ENCODE measurements around the gene TIAM2. TPM values are rescaled to one million over a fixed set of nuclear protein-coding genes. Genes with fewer than 3 reads are reported as not detected.
"Not testable (repeated sequence)": the region's sequence is repeated elsewhere in the genome, so short reads cannot be mapped to it uniquely, and the experiment has no call there.

The TIAM2 gene
- total RNA-seq, 1 donor from 2014 or later, result 5.9 TPM

GRCh38 chr6:155190677-155191076, 195.6 kb downstream of the TIAM2 start:
- DNase-seq (ENCODE audit: low spot score), result no peak

- no peak for DNase-seq (ENCODE audit: low spot score)
Observed at GRCh38 chr6:155193526-155193925, 198.4 kb downstream of the TIAM2 start.

- DNase-seq (ENCODE audit: low spot score), result no peak
Observed at GRCh38 chr6:155194399-155194798, 199.3 kb downstream of the TIAM2 start.

GRCh38 chr6:155195903-155196302, 200.8 kb downstream of the TIAM2 start:
- no peak for DNase-seq (ENCODE audit: low spot score)

GRCh38 chr6:155196911-155197310, 201.8 kb downstream of the TIAM2 start:
- DNase-seq (ENCODE audit: low spot score), result no peak

- no peak for DNase-seq (ENCODE audit: low spot score)
Observed at GRCh38 chr6:155197932-155198331, 202.8 kb downstream of the TIAM2 start.

- no peak for DNase-seq (ENCODE audit: low spot score)
Observed at GRCh38 chr6:155200012-155200411, 204.9 kb downstream of the TIAM2 start.

- DNase-seq (ENCODE audit: low spot score), result no peak
Observed at GRCh38 chr6:155201461-155202226, 206.5 kb downstream of the TIAM2 start.

GRCh38 chr6:155207223-155207622, 212.1 kb downstream of the TIAM2 start:
- DNase-seq (ENCODE audit: low spot score), result no peak

GRCh38 chr6:155212106-155212505, 217.0 kb downstream of the TIAM2 start:
- no peak for DNase-seq (ENCODE audit: low spot score)

GRCh38 chr6:155212616-155213380, 217.7 kb downstream of the TIAM2 start:
- no peak for DNase-seq (ENCODE audit: low spot score)

GRCh38 chr6:155213611-155214372, 218.7 kb downstream of the TIAM2 start:
- no peak for DNase-seq (ENCODE audit: low spot score)

GRCh38 chr6:155215906-155216305, 220.8 kb downstream of the TIAM2 start:
- no peak for DNase-seq (ENCODE audit: low spot score)

- no peak for DNase-seq (ENCODE audit: low spot score)
Observed at GRCh38 chr6:155216312-155217046, 221.4 kb downstream of the TIAM2 start.

- DNase-seq (ENCODE audit: low spot score), result not testable (repeated sequence)
Observed at GRCh38 chr6:155218711-155219110, 223.6 kb downstream of the TIAM2 start.

GRCh38 chr6:155219299-155219698, 224.2 kb downstream of the TIAM2 start:
- no peak for DNase-seq (ENCODE audit: low spot score)

GRCh38 chr6:155219858-155220301, 224.8 kb downstream of the TIAM2 start:
- DNase-seq (ENCODE audit: low spot score), result no peak

GRCh38 chr6:155221086-155221485, 226.0 kb downstream of the TIAM2 start:
- no peak for DNase-seq (ENCODE audit: low spot score)

GRCh38 chr6:155222506-155222905, 227.4 kb downstream of the TIAM2 start:
- no peak for DNase-seq (ENCODE audit: low spot score)

- DNase-seq (ENCODE audit: low spot score), result no peak
Observed at GRCh38 chr6:155223646-155224451, 228.7 kb downstream of the TIAM2 start.
